GM12874 (cell line): ENCODE results near the gene CSF1R.

ENCODE experiments used
- CTCF ChIP-seq: IDR thresholded peaks from 2 replicates; pipeline ENCODE4 v1.5.1; 2011; ENCODE audit warnings: low read depth, mild to moderate bottlenecking, control low read depth, low read length, moderate library complexity; ENCODE audit not compliant: insufficient read depth

Gene CSF1R

GRCh38 chr5:150082889-150083288, 3.5 kb downstream of the CSF1R start:
- no peak for TF ChIP-seq CTCF

- TF ChIP-seq CTCF, result no peak
Observed at GRCh38 chr5:150082374-150082773, 4.0 kb downstream of the CSF1R start.

GRCh38 chr5:150081541-150082283, 4.6 kb downstream of the CSF1R start:
- no peak for TF ChIP-seq CTCF

- TF ChIP-seq CTCF, result no peak
Observed at GRCh38 chr5:150080696-150081435, 5.5 kb downstream of the CSF1R start.

- no peak for TF ChIP-seq CTCF
Observed at GRCh38 chr5:150079909-150080461, 6.4 kb downstream of the CSF1R start.

- no peak for TF ChIP-seq CTCF
Observed at GRCh38 chr5:150078802-150079689, 7.3 kb downstream of the CSF1R start.
